VCaP (cell line): Measurements from ENCODE around the gene QPRT.
"Not testable (repeated sequence)": the region's sequence is repeated elsewhere in the genome, so short reads cannot be mapped to it uniquely, and the experiment has no call there.

Experiments used
- H3K27ac ChIP-seq: fragments of 450-650 bp; 2 replicates; pipeline ENCODE4 v1.5.1; 2017
- TF ChIP-seq, protein P1 (sequence below): fragments of 450-650 bp; conservative IDR thresholded peaks from 2 replicates; pipeline ENCODE4 v1.5.1; 2017; ENCODE audit warnings: mild to moderate bottlenecking, moderate library complexity

Gene QPRT

GRCh38 chr16:29678691-29679267 lies at the start of gene QPRT:
QPRT (plus strand) TSS chr16:29679180; CDS start chr16:29679198, 18 bp downstream.
- peak within 1 kb of the TSS; percentile 29; the same call in 1 of the 2 replicates for H3K27ac ChIP-seq
- TF ChIP-seq, protein P1, sequence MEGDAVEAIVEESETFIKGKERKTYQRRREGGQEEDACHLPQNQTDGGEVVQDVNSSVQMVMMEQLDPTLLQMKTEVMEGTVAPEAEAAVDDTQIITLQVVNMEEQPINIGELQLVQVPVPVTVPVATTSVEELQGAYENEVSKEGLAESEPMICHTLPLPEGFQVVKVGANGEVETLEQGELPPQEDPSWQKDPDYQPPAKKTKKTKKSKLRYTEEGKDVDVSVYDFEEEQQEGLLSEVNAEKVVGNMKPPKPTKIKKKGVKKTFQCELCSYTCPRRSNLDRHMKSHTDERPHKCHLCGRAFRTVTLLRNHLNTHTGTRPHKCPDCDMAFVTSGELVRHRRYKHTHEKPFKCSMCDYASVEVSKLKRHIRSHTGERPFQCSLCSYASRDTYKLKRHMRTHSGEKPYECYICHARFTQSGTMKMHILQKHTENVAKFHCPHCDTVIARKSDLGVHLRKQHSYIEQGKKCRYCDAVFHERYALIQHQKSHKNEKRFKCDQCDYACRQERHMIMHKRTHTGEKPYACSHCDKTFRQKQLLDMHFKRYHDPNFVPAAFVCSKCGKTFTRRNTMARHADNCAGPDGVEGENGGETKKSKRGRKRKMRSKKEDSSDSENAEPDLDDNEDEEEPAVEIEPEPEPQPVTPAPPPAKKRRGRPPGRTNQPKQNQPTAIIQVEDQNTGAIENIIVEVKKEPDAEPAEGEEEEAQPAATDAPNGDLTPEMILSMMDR: no peak

- not testable (repeated sequence) for H3K27ac ChIP-seq
Observed at GRCh38 chr16:29629318-29629717, 49.7 kb upstream of the QPRT start.

- H3K27ac ChIP-seq: not testable (repeated sequence)
Observed at GRCh38 chr16:29631658-29632057, 47.3 kb upstream of the QPRT start.

- H3K27ac ChIP-seq: not testable (repeated sequence)
Observed at GRCh38 chr16:29635902-29636301, 43.1 kb upstream of the QPRT start.

GRCh38 chr16:29636368-29636767 lies 42.6 kb upstream of the QPRT start:
- not testable (repeated sequence) for H3K27ac ChIP-seq

- H3K27ac ChIP-seq: not testable (repeated sequence)
Observed at GRCh38 chr16:29638751-29639150, 40.2 kb upstream of the QPRT start.

DNA sequence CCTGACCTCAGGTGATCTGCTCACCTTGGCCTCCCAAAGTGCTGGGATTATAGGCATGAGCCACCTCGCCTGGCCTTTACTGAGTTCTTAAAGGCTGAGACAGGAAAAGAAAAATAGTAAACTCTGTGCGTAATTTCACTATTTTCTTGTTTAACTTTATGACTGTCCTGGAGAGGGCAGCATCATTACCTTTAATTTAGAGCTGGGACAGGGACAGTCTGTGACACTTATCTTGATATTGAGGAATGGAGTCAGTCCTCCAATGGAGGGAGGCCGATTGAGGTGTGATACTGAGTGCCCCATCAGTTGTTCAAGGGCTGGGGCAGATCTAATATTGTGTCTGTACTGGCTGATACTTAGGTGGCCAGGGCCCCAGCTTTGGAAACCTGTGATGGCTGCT lies 37.4 kb upstream of the QPRT start:
- TF ChIP-seq, protein P1: no peak
- no peak overlapping the region for H3K27ac ChIP-seq

GRCh38 chr16:29643596-29643995 lies 35.4 kb upstream of the QPRT start:
- no peak overlapping the region for H3K27ac ChIP-seq
- TF ChIP-seq, protein P1: no peak

DNA sequence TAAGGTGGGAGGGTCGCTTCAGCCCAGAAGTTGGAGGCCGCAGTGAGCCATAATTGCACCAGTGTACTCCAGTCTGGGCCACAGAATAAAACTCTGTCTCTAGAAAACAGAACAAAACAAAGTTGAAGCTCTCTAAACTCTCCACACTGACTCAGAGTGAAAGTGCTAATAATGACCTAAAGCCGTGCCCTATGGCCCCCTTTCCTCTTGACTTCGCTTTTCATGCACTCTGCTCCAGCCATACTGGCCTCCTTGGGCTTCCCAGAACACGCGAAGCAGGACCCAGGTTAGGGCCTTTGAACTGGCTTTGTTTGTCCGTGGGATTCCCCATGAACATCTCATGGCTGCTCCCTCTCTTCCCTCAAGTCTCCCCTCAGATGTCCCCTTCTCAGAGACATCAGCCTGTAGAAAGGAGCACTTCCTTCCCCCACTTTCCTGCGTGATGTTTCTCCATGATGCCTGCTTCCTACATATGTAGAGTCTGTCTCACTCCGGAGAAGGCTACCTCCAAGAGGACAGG lies 34.6 kb upstream of the QPRT start:
- TF ChIP-seq, protein P1: no peak
- H3K27ac ChIP-seq: no peak overlapping the region

DNA sequence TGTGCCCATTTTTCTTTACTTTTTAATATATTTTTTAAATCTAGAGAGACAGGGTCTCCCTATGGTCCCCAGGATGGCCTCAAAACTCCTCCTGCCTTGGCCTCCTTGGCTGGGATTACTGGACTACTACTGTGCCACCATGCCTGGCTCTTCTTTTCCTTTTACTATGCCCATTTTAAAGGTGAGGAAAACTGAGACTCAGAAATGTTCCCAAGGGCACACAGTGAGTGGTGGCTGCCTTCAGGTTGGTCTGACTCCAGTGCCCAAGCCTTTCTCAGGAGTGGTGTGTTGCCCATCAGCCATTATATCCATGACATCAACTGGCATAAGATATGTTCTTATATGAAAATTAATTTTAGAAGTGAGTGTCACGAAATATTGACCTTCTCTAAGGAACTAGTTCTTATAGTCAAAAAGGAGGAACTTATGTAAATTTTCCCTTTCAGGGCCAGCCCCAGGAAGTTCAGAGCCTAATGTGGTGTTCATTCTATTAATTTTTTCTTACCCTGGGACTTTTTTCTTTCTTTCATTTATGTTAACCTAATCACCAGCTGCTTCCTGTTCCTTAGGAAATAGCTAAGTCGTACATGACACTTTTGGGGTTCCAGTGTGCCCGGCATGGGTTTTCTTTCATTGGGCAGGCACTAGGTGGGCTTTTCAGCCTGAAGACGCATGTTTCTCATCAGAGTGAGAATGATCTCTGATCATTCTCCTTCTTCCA lies 33.8 kb upstream of the QPRT start:
- H3K27ac ChIP-seq: no peak overlapping the region
- TF ChIP-seq, protein P1: no peak
